ENCODE measurements around the gene PBX4.

Gene PBX4

DNA sequence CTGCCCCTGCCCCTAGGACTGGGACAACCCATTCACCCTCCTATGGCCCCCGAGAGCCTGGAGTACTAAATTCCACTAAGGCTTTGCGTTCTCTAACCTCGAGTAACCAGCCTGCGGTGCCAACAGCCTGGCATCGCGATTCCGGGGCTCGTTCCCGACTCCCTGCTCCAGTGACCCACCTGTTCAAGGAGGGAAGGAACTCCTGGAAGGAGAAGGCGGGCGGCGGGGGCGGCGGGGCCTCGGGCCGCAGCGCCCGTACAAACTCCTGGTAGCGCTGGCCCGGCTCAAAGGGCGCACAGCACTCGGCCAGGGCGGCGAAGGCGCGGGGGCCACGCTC, 18.7 kb upstream of the PBX4 start:
- TF ChIP-seq POLR2AphosphoS5 (IDR thresholded peaks at IDR 0.05; ENCODE audit: low read depth) (no peak), SPI1 (IDR thresholded peaks at IDR 0.05; ENCODE audit: borderline replicate concordance, low read depth) (no peak), GABPA (IDR thresholded peaks at IDR 0.05; ENCODE audit: low read depth) (no peak)
- TF ChIP-seq, protein P1, sequence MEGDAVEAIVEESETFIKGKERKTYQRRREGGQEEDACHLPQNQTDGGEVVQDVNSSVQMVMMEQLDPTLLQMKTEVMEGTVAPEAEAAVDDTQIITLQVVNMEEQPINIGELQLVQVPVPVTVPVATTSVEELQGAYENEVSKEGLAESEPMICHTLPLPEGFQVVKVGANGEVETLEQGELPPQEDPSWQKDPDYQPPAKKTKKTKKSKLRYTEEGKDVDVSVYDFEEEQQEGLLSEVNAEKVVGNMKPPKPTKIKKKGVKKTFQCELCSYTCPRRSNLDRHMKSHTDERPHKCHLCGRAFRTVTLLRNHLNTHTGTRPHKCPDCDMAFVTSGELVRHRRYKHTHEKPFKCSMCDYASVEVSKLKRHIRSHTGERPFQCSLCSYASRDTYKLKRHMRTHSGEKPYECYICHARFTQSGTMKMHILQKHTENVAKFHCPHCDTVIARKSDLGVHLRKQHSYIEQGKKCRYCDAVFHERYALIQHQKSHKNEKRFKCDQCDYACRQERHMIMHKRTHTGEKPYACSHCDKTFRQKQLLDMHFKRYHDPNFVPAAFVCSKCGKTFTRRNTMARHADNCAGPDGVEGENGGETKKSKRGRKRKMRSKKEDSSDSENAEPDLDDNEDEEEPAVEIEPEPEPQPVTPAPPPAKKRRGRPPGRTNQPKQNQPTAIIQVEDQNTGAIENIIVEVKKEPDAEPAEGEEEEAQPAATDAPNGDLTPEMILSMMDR (IDR thresholded peaks at IDR 0.05; ENCODE audit: insufficient read depth, low read length): no peak
- TF ChIP-seq, protein P2, sequence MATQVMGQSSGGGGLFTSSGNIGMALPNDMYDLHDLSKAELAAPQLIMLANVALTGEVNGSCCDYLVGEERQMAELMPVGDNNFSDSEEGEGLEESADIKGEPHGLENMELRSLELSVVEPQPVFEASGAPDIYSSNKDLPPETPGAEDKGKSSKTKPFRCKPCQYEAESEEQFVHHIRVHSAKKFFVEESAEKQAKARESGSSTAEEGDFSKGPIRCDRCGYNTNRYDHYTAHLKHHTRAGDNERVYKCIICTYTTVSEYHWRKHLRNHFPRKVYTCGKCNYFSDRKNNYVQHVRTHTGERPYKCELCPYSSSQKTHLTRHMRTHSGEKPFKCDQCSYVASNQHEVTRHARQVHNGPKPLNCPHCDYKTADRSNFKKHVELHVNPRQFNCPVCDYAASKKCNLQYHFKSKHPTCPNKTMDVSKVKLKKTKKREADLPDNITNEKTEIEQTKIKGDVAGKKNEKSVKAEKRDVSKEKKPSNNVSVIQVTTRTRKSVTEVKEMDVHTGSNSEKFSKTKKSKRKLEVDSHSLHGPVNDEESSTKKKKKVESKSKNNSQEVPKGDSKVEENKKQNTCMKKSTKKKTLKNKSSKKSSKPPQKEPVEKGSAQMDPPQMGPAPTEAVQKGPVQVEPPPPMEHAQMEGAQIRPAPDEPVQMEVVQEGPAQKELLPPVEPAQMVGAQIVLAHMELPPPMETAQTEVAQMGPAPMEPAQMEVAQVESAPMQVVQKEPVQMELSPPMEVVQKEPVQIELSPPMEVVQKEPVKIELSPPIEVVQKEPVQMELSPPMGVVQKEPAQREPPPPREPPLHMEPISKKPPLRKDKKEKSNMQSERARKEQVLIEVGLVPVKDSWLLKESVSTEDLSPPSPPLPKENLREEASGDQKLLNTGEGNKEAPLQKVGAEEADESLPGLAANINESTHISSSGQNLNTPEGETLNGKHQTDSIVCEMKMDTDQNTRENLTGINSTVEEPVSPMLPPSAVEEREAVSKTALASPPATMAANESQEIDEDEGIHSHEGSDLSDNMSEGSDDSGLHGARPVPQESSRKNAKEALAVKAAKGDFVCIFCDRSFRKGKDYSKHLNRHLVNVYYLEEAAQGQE (IDR thresholded peaks at IDR 0.05; ENCODE audit: insufficient replicate concordance, low read depth): no peak
- Histone ChIP-seq H3K4me3 (replicated peaks; ENCODE audit: insufficient read depth, low read length) (no peak overlapping the region), H3K27ac (replicated peaks) (no peak overlapping the region), H3K27me3 (ENCODE audit: insufficient read depth, poor library complexity, severe bottlenecking) (no peaks in the 10 kb centered on the region)
- no peak for DNase-seq (ENCODE audit: low read depth in 1 of 2, low spot score in 1 of 2)

DNA sequence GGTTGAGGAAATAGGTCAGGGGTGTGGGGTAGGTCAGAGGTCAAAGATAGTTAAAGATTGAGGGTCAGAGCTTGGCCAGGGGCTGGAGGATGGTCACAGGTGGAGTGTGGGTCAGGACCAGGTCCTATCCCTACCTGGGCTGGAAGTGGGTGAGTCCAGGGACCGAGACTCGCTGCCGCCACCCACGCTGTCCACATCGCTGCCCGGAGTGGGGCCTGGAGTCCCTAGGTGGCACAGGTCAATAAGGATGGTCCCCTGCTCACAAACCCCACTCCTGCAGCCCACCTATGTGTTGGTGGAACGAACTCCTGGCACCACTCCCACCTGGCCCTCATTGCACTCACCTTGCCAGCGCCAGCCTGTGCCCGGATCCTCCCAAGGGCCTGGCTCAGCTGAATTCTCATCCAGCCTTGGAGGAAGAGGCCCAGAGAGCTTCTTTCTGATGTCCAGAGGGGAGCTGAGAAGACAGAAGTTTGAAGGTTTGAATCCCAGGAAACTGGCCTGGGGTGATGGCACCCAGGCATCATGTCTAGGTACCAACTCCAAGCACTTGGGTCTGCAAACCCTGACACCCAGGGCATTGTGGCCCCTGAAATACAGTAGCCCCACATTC, 18.2 kb upstream of the PBX4 start:
- Histone ChIP-seq H3K27me3 (ENCODE audit: insufficient read depth, poor library complexity, severe bottlenecking) (no peaks in the 10 kb centered on the region), H3K27ac (replicated peaks) (no peak overlapping the region), H3K4me3 (replicated peaks; ENCODE audit: insufficient read depth, low read length) (no peak overlapping the region)
- no peak for TF ChIP-seq SPI1 (IDR thresholded peaks at IDR 0.05; ENCODE audit: borderline replicate concordance, low read depth)
- TF ChIP-seq, protein P1 (IDR thresholded peaks at IDR 0.05; ENCODE audit: insufficient read depth, low read length): no peak
- TF ChIP-seq GABPA (IDR thresholded peaks at IDR 0.05; ENCODE audit: low read depth): no peak
- TF ChIP-seq POLR2AphosphoS5 (IDR thresholded peaks at IDR 0.05; ENCODE audit: low read depth): no peak
- TF ChIP-seq, protein P2 (IDR thresholded peaks at IDR 0.05; ENCODE audit: insufficient replicate concordance, low read depth): no peak
- DNase-seq (ENCODE audit: low read depth in 1 of 2, low spot score in 1 of 2): no peak

DNA sequence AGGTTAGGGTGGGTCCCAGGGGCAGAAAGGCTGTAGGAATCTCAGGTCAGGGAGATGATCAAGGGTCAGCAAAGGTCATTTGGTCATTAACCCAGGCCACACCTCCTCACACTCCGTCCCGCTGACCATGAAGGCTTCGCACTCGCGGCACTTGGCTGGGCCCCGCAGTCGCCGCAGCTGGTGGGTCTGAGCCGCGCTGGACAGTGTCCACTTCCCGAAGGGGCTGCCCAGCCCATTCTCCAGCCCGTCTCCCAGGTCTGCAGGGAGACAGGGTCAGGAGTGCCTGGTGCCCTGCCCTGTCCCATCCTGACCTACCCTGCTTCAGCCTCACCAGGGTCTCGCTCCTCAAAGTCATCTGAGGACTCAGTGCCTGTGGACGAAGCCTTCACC, 16.8 kb upstream of the PBX4 start:
- no peak for TF ChIP-seq SPI1 (IDR thresholded peaks at IDR 0.05; ENCODE audit: borderline replicate concordance, low read depth)
- TF ChIP-seq POLR2AphosphoS5 (IDR thresholded peaks at IDR 0.05; ENCODE audit: low read depth): no peak
- TF ChIP-seq, protein P2 (IDR thresholded peaks at IDR 0.05; ENCODE audit: insufficient replicate concordance, low read depth): no peak
- no peak for TF ChIP-seq GABPA (IDR thresholded peaks at IDR 0.05; ENCODE audit: low read depth)
- TF ChIP-seq, protein P1 (IDR thresholded peaks at IDR 0.05; ENCODE audit: insufficient read depth, low read length): no peak
- Histone ChIP-seq H3K27me3 (ENCODE audit: insufficient read depth, poor library complexity, severe bottlenecking) (no peaks in the 10 kb centered on the region), H3K4me3 (replicated peaks; ENCODE audit: insufficient read depth, low read length) (no peak overlapping the region), H3K27ac (replicated peaks) (no peak overlapping the region)
- no peak for DNase-seq (ENCODE audit: low read depth in 1 of 2, low spot score in 1 of 2)
